ENCODE results near the gene LY6G5B. TPM values are rescaled to one million over a fixed set of nuclear protein-coding genes. Genes with fewer than 3 reads are reported as not detected.

The LY6G5B gene
- total RNA-seq, 2 donors from 2014 or later: 9.6 to 24.3 TPM

DNA sequence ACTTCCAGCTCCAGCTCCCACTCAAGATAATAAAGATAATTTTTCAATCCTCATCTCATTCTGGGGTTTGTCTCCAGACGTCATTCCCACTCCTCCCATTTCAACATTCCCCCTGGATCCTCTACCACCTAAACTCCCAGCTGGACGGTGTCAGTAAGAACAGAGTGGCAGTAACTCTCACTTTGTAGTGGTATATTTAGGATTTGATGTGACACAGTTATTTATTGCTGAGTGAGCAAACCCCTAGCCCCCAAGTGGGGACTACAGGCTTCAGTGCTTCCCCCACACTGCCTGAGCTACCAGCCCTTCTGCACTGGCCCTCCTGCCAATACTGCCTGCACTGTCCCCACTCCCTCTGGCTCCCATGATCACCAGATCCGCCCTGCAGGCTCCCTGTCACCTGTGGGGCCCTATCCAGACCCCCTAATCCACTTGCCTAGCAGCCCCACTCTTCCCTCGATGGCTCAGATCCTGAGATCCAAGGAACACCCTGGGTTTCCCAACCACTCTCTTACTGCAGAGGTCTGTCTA is 11.6 kb upstream of the LY6G5B start:
- no peak overlapping the region for H3K27ac ChIP-seq
- H3K4me3 ChIP-seq: no peak overlapping the region

GRCh38 chr6:31658983-31659648 is 10.7 kb upstream of the LY6G5B start:
- TF ChIP-seq, protein P1, sequence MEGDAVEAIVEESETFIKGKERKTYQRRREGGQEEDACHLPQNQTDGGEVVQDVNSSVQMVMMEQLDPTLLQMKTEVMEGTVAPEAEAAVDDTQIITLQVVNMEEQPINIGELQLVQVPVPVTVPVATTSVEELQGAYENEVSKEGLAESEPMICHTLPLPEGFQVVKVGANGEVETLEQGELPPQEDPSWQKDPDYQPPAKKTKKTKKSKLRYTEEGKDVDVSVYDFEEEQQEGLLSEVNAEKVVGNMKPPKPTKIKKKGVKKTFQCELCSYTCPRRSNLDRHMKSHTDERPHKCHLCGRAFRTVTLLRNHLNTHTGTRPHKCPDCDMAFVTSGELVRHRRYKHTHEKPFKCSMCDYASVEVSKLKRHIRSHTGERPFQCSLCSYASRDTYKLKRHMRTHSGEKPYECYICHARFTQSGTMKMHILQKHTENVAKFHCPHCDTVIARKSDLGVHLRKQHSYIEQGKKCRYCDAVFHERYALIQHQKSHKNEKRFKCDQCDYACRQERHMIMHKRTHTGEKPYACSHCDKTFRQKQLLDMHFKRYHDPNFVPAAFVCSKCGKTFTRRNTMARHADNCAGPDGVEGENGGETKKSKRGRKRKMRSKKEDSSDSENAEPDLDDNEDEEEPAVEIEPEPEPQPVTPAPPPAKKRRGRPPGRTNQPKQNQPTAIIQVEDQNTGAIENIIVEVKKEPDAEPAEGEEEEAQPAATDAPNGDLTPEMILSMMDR (IDR thresholded peaks at IDR 0.05): no peak
- Histone ChIP-seq H3K4me3 (peak overlapping the region; percentile 82), H3K27me3 (replicated peaks; ENCODE audit: insufficient read depth) (no peaks in the 10 kb centered on the region), H3K4me1 (ENCODE audit: control insufficient read depth in 1 of 2, low read depth in 2 of 2) (peaks cover 25 to 59% of the 10 kb centered on the region in 2 donors), H3K27ac (peak overlapping the region; percentile 82 to 90), H3K36me3 (no peaks in the 10 kb centered on the region), H3K9me3 (no peaks in the 10 kb centered on the region)
- no peak for ATAC-seq (ENCODE audit: insufficient number of reproducible peaks, low FRiP score, low read depth)
- DNase-seq (ENCODE audit: low spot score): no peak

More for the DNA sequence above, 11.6 kb upstream of the LY6G5B start:
- Histone ChIP-seq H3K9me3 (no peaks in the 10 kb centered on the region), H3K27me3 (replicated peaks; ENCODE audit: insufficient read depth) (no peaks in the 10 kb centered on the region), H3K4me1 (ENCODE audit: control insufficient read depth in 1 of 2, low read depth in 2 of 2) (peaks cover 25 to 56% of the 10 kb centered on the region in 2 donors), H3K36me3 (no peaks in the 10 kb centered on the region)
- ATAC-seq (ENCODE audit: insufficient number of reproducible peaks, low FRiP score, low read depth) (no peak), DNase-seq (ENCODE audit: low spot score) (no peak)
- TF ChIP-seq, protein P1 (IDR thresholded peaks at IDR 0.05): no peak

DNA sequence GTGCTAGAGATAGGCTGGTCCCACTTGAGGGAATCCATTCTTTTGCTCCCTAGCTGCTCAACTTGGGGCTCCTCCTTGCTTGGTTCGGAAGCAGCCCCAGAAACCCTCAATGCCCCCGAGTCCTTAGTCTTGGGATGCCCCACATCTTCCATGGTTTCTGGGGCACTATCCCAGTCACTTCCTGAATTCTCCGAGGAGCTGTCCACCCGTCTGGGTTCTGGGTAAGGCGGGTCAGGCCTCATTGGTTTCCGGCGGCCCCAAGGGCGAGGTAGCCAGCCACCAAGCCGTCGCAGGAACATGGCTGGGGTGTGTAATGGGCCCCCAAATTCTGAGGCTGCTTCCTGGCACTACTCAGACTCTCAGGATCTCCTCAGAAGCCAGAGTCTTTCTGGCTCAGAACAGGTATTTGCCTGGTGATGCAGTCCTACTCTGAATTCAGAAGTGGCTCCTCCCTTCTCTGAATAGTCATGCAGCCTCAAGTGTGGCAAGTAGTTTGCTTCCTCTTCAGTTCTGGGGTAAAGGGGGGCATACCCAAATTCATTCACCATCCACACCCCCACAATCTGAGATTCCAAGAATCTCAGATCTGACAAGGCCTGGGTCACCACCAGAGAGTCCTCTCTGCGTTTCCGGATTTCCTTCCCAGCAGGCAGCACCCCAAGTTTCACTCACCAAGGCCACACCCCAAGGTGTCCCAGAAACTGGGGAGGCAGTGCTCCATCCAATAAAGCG is 10.0 kb upstream of the LY6G5B start:
- DNase-seq (ENCODE audit: low spot score) (no peak), ATAC-seq (ENCODE audit: insufficient number of reproducible peaks, low FRiP score, low read depth) (no peak)
- Histone ChIP-seq H3K27ac (peak overlapping the region; percentile 82 to 90), H3K36me3 (no peaks in the 10 kb centered on the region), H3K4me1 (ENCODE audit: control insufficient read depth in 1 of 2, low read depth in 2 of 2) (peaks cover 25 to 61% of the 10 kb centered on the region in 2 donors), H3K9me3 (no peaks in the 10 kb centered on the region), H3K27me3 (replicated peaks; ENCODE audit: insufficient read depth) (no peaks in the 10 kb centered on the region), H3K4me3 (peak overlapping the region; percentile 82)
- TF ChIP-seq, protein P1 (IDR thresholded peaks at IDR 0.05): no peak

- Histone ChIP-seq H3K36me3 (no peaks in the 10 kb centered on the region), H3K4me3 (peak within 1 kb of the TSS; percentile 82), H3K4me1 (ENCODE audit: control insufficient read depth in 1 of 2, low read depth in 2 of 2) (peaks cover 25 to 61% of the 10 kb centered on the region in 2 donors), H3K9me3 (no peaks in the 10 kb centered on the region), H3K27me3 (replicated peaks; ENCODE audit: insufficient read depth) (no peaks in the 10 kb centered on the region), H3K27ac (peak within 1 kb of the TSS; percentile 82 to 90)
- DNase-seq (ENCODE audit: low spot score): peak; percentile 54
- ATAC-seq (ENCODE audit: insufficient number of reproducible peaks, low FRiP score, low read depth): peak; percentile 48
- TF ChIP-seq, protein P1 (IDR thresholded peaks at IDR 0.05): no peak
Observed at GRCh38 chr6:31660381-31661261, 9.2 kb upstream of the LY6G5B start, which contains the start of gene C6orf47. Gene C6orf47, minus strand, starts transcription at chr6:31660778. Its CDS starts 831 bp downstream, at chr6:31659947.
